Glutamatergic neuron (in vitro differentiated cells): ENCODE results near the gene MBTPS1. TPM values are rescaled to one million over a fixed set of nuclear protein-coding genes. Genes with fewer than 3 reads are reported as not detected.

ENCODE experiments used
- DNase-seq: peaks from one replicate; pipeline ENCODE4 v3.0.0; 2022
- H3K27ac Mint-ChIP-seq: one replicate; pipeline ENCODE4 v1.8.0; 2020; ENCODE audit warnings: mild to moderate bottlenecking, mixed read lengths, inconsistent platforms; ENCODE audit not compliant: unreplicated experiment
- H3K27me3 Mint-ChIP-seq: one replicate; pipeline ENCODE4 v1.8.0; 2020; ENCODE audit warnings: mild to moderate bottlenecking, moderate library complexity, mixed read lengths, inconsistent platforms; ENCODE audit not compliant: unreplicated experiment
- H3K36me3 Mint-ChIP-seq: one replicate; pipeline ENCODE4 v1.8.0; 2020; ENCODE audit warnings: mild to moderate bottlenecking, mixed read lengths, inconsistent platforms; ENCODE audit not compliant: unreplicated experiment
- H3K4me1 Mint-ChIP-seq: one replicate; pipeline ENCODE4 v1.8.0; 2020; ENCODE audit warnings: mild to moderate bottlenecking, low read depth, mixed read lengths, inconsistent platforms; ENCODE audit not compliant: unreplicated experiment
- H3K4me3 Mint-ChIP-seq: one replicate; pipeline ENCODE4 v1.8.0; 2020; ENCODE audit warnings: mild to moderate bottlenecking, mixed read lengths, inconsistent platforms; ENCODE audit not compliant: unreplicated experiment
- H3K9me3 Mint-ChIP-seq: one replicate; pipeline ENCODE4 v1.8.0; 2020; ENCODE audit warnings: mild to moderate bottlenecking, moderate library complexity, mixed read lengths, inconsistent platforms; ENCODE audit not compliant: unreplicated experiment
- long read RNA-seq: library from polyadenylated mRNA; unstranded; transcript quantifications from one replicate; pipeline ENCODE4 v2.0.0, GENCODE V29; 2020; ENCODE audit not compliant: unreplicated experiment
- total RNA-seq: library from RNA; stranded (reverse); fragmentation: NEBNext Ultra II Directional; extraction: Animal tissue kit (Norgen Biotek cat#: 25700); gene quantifications from one replicate; pipeline ENCODE4 v1.2.1, GENCODE V29; 2021; ENCODE audit not compliant: unreplicated experiment
- TF ChIP-seq, protein P1 (sequence below): fragments of 200-600 bp; sonication (generic); IDR thresholded peaks from one replicate; pipeline ENCODE4 v1.5.0; 2021; ENCODE audit not compliant: partially characterized antibody, unreplicated experiment

The MBTPS1 gene
- total RNA-seq: 105 TPM
- long read RNA-seq, full-length matches to known transcripts: 8 of 20 reads
- long read RNA-seq, partial matches to known transcripts: 10 of 20 reads
- long read RNA-seq, other reads (novel, unspliced or antisense): 2 of 20 reads

DNA sequence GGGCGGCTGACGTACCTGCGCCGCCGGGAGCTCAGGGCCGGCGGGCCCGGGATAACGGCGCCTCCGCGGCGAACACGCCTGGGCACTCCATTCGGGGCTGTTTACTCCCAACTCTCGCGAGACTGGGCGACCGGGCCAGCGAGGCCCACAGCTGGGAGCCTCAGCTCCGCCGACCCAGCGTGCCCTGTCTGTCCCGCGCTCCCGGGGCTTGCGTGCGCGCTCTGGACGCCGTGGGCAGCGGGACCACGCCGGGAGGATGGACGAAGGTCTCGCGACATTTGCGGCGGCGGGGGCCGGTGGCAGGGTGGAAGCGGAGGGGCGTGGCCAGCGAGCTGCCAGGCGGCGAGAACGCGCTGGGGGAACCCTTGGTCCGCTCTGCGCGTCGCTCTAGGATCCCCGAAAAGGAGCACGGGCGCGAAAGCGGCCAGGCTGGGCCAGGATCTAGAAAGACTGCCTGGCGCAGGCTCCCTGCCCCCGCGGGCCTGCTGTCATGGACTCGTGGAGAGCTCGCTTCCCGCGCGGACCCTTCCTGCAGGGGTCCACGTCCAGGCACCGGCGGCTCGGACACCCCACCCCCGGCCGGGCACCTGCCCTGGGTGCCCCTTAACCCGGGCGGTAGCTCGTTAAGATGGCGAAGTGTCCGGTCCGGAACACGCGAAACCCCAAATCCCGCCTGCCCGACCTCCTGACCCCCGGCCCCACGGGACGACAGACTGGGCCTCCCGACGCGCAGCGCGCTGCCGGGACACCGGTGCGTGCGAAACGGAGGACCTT, at the start of gene MBTPS1:
MBTPS1 (minus strand) TSS at position 223 of the 774 bp plus-strand sequence. CDS start 15,159 bp downstream, outside the sequence.
- H3K9me3 Mint-ChIP-seq: peaks cover 16% of the 10 kb centered on the region
- peaks cover 4% of the 10 kb centered on the region for H3K27me3 Mint-ChIP-seq
- TF ChIP-seq, protein P1, sequence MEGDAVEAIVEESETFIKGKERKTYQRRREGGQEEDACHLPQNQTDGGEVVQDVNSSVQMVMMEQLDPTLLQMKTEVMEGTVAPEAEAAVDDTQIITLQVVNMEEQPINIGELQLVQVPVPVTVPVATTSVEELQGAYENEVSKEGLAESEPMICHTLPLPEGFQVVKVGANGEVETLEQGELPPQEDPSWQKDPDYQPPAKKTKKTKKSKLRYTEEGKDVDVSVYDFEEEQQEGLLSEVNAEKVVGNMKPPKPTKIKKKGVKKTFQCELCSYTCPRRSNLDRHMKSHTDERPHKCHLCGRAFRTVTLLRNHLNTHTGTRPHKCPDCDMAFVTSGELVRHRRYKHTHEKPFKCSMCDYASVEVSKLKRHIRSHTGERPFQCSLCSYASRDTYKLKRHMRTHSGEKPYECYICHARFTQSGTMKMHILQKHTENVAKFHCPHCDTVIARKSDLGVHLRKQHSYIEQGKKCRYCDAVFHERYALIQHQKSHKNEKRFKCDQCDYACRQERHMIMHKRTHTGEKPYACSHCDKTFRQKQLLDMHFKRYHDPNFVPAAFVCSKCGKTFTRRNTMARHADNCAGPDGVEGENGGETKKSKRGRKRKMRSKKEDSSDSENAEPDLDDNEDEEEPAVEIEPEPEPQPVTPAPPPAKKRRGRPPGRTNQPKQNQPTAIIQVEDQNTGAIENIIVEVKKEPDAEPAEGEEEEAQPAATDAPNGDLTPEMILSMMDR: no peak
- DNase-seq: peak; percentile 99
- H3K36me3 Mint-ChIP-seq: no peaks in the 10 kb centered on the region
- peak within 1 kb of the TSS; percentile 98 for H3K27ac Mint-ChIP-seq
- H3K4me3 Mint-ChIP-seq: peak within 1 kb of the TSS; percentile 98
- H3K4me1 Mint-ChIP-seq: peaks cover 6% of the 10 kb centered on the region

DNA sequence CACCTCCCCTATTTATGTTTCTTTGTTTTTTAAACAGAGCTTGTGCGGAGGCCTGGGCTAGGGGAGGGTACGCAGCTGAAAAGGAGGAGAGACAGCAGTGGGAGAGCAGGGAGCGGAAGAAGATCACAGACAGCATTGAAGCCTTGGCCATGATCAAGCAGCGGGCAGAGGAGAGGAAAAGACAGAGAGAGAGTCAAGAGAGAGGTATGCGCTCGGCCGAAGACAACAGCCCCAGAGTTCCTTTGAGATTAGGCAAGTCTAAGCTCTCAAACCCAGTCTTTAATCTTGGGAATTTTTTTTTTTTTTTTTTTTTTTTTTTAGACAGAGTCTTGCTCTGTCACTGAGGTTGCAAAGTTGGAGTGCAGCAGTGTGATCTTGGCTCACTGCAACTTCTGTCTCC, 49.0 kb upstream of the MBTPS1 start:
- TF ChIP-seq, protein P1: no peak
- Mint-ChIP-seq H3K4me3 (no peak overlapping the region), H3K9me3 (no peaks in the 10 kb centered on the region), H3K27ac (no peak overlapping the region), H3K36me3 (peaks cover 5% of the 10 kb centered on the region), H3K4me1 (no peaks in the 10 kb centered on the region), H3K27me3 (peaks cover 2% of the 10 kb centered on the region)
- DNase-seq: no peak

DNA sequence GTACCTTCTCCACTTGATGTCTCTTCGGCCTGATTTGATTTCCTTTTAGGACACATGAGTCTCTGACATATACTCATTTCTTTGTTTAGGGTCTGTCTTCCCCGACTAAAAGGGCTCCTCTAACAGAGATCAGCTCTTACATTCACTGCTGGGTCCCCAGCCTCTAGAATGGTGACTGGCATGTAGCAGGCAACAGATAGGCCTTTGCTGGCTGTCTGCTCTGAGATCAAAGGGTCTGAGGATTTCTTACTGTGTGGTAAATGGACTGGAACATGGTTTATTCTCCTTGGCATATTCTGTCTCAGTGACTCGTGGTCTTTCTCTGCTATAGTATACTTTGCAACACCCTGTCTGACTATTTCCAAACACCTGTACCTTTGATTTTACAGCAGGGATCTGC, 45.1 kb upstream of the MBTPS1 start:
- Mint-ChIP-seq H3K27ac (no peak overlapping the region), H3K4me1 (no peaks in the 10 kb centered on the region), H3K9me3 (no peaks in the 10 kb centered on the region), H3K4me3 (no peak overlapping the region), H3K36me3 (no peaks in the 10 kb centered on the region), H3K27me3 (no peaks in the 10 kb centered on the region)
- DNase-seq: no peak
- TF ChIP-seq, protein P1: no peak

DNA sequence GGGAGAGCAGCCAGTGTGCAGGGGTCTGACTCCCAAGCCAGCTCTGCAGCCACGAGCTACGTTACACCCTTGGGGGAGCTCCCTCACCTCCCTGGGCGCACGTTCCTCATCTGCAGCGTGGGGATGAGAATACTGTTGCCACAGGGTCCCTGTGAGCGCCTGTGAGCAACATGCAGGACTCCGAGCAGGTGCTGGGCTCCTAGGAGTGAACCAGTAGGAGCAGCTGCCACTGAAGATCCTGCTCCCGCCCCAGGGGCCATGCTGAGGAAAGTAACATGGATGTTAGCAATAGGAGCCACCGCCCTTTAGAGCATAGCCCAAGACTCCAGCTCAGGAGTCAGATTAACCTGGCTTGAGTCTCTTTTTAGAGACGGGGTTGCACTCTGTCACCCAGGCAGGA, 44.3 kb upstream of the MBTPS1 start:
- H3K9me3 Mint-ChIP-seq: no peaks in the 10 kb centered on the region
- H3K4me1 Mint-ChIP-seq: no peaks in the 10 kb centered on the region
- no peak overlapping the region for H3K27ac Mint-ChIP-seq
- no peaks in the 10 kb centered on the region for H3K27me3 Mint-ChIP-seq
- H3K4me3 Mint-ChIP-seq: no peak overlapping the region
- TF ChIP-seq, protein P1: no peak
- DNase-seq: no peak
- H3K36me3 Mint-ChIP-seq: no peaks in the 10 kb centered on the region

DNA sequence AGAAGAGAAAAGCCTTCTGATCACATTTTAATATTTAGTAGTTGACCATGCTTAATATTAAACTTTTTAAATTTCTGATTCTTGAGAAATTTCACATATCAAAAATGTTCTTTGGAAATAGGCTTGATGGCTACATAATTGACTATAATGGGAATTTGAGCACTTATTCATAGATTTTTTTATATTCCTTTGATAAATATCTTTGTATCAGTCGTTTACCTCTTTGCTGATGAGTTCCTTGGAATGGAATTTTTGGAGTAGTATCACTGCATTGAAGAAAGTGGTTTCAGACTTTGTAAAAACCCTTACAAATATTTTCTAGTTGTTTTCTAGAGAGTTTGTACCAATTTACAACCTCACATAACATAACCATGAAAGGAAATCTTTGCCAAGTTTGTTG, 43.1 kb upstream of the MBTPS1 start:
- Mint-ChIP-seq H3K4me3 (no peak overlapping the region), H3K27ac (no peak overlapping the region), H3K9me3 (no peaks in the 10 kb centered on the region), H3K36me3 (no peaks in the 10 kb centered on the region), H3K27me3 (no peaks in the 10 kb centered on the region), H3K4me1 (no peaks in the 10 kb centered on the region)
- DNase-seq: no peak
- TF ChIP-seq, protein P1: no peak
